Measurements from ENCODE around the gene DCN.

DCN gene

DNA sequence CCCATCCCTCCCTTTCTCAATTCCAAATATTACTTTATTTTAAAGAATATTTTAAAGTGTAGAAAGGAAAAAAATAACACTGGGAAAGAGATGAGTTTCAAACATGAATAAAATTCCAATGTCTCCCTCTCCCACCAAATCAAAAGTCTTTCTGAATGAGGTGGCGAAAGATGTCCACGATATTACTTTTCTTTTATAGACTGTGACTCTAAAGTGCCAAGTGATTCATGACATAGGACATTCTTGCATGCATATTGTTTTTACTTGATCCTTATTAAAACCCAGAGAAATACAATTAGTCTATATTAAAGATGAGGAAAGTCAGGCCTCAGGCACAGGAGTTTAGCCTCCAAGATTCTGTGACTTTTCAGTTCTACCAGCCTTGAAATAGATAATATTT lies 55.3 kb downstream of the DCN start:
- H3K9me3 ChIP-seq (ENCODE audit: severe bottlenecking), result no peaks in the 10 kb centered on the region
- ATAC-seq (ENCODE audit: low read depth) (no peak), DNase-seq (ENCODE audit: low spot score) (no peak)
- H3K4me1 ChIP-seq (ENCODE audit: insufficient read depth, poor library complexity, severe bottlenecking), result peaks cover 10% of the 10 kb centered on the region
- no peak overlapping the region for H3K27ac ChIP-seq (ENCODE audit: poor library complexity, severe bottlenecking)
- H3K36me3 ChIP-seq (ENCODE audit: low read depth), result no peaks in the 10 kb centered on the region
- H3K4me3 ChIP-seq (ENCODE audit: severe bottlenecking), result no peak overlapping the region
- no peaks in the 10 kb centered on the region for H3K27me3 ChIP-seq (ENCODE audit: insufficient read depth, poor library complexity, severe bottlenecking)
- TF ChIP-seq, protein P1, sequence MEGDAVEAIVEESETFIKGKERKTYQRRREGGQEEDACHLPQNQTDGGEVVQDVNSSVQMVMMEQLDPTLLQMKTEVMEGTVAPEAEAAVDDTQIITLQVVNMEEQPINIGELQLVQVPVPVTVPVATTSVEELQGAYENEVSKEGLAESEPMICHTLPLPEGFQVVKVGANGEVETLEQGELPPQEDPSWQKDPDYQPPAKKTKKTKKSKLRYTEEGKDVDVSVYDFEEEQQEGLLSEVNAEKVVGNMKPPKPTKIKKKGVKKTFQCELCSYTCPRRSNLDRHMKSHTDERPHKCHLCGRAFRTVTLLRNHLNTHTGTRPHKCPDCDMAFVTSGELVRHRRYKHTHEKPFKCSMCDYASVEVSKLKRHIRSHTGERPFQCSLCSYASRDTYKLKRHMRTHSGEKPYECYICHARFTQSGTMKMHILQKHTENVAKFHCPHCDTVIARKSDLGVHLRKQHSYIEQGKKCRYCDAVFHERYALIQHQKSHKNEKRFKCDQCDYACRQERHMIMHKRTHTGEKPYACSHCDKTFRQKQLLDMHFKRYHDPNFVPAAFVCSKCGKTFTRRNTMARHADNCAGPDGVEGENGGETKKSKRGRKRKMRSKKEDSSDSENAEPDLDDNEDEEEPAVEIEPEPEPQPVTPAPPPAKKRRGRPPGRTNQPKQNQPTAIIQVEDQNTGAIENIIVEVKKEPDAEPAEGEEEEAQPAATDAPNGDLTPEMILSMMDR (IDR thresholded peaks at IDR 0.05; ENCODE audit: poor library complexity, severe bottlenecking), result no peak

DNA sequence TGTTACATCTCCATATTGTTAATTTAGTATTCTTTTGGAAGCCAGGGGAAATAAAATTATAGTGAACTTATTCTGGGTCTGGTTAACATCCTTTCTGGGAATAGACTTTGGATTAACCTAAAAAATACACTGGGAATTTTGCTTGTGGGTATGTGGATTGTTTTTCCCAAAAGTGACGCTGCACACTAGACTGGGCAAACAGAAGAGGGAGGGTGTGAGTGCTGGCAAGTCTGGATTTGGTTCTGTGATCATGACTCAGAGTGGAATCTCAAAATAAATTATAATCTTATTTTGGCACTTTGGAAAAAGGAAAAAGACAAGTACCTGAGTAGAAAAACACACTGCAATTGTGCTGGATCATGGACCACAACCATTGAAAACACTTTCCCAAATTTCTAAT lies 56.1 kb downstream of the DCN start:
- Histone ChIP-seq H3K36me3 (ENCODE audit: low read depth) (no peaks in the 10 kb centered on the region), H3K4me1 (ENCODE audit: insufficient read depth, poor library complexity, severe bottlenecking) (peaks cover 10% of the 10 kb centered on the region), H3K27ac (ENCODE audit: poor library complexity, severe bottlenecking) (no peak overlapping the region), H3K4me3 (ENCODE audit: severe bottlenecking) (no peak overlapping the region), H3K27me3 (ENCODE audit: insufficient read depth, poor library complexity, severe bottlenecking) (no peaks in the 10 kb centered on the region), H3K9me3 (ENCODE audit: severe bottlenecking) (no peaks in the 10 kb centered on the region)
- ATAC-seq (ENCODE audit: low read depth), result no peak
- TF ChIP-seq, protein P1 (IDR thresholded peaks at IDR 0.05; ENCODE audit: poor library complexity, severe bottlenecking), result no peak
- no peak for DNase-seq (ENCODE audit: low spot score)

DNA sequence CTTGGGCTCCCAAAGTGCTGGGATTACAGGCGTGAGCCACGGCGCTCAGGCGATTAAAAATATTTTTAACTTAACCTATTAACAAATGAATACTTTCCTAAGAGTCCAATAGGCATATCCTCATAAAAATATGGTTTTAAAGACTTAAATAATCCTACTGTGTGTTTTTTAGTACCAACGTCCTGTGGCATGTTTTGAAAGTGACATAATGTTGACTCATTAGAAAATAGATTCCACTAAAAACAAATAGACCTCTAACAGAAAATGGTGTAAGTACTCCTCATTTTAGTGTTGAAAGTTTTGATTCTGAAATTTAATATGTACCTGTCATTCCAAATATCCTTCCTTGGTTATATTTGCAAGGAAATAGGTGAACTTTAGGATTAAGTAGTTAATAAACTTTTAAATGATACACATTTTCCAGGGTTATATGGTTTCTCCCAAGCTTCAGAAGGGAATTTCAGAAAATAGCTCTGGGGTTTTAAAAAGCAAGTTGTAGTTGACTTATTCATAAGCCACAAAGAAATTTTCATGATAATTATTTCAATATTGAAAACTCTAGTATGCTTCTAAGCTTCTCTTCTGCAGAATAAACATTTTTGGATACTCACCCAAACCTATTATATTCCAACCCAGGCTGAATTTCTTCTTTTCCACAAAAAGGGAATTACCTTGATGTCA lies 59.2 kb downstream of the DCN start:
- no peak for ATAC-seq (ENCODE audit: low read depth)
- H3K27me3 ChIP-seq (ENCODE audit: insufficient read depth, poor library complexity, severe bottlenecking), result no peaks in the 10 kb centered on the region
- DNase-seq (ENCODE audit: low spot score), result no peak
- H3K4me3 ChIP-seq (ENCODE audit: severe bottlenecking), result no peak overlapping the region
- H3K9me3 ChIP-seq (ENCODE audit: severe bottlenecking), result no peaks in the 10 kb centered on the region
- H3K36me3 ChIP-seq (ENCODE audit: low read depth), result no peaks in the 10 kb centered on the region
- peaks cover 13% of the 10 kb centered on the region for H3K4me1 ChIP-seq (ENCODE audit: insufficient read depth, poor library complexity, severe bottlenecking)
- TF ChIP-seq, protein P1 (IDR thresholded peaks at IDR 0.05; ENCODE audit: poor library complexity, severe bottlenecking), result no peak
- H3K27ac ChIP-seq (ENCODE audit: poor library complexity, severe bottlenecking), result no peak overlapping the region

DNA sequence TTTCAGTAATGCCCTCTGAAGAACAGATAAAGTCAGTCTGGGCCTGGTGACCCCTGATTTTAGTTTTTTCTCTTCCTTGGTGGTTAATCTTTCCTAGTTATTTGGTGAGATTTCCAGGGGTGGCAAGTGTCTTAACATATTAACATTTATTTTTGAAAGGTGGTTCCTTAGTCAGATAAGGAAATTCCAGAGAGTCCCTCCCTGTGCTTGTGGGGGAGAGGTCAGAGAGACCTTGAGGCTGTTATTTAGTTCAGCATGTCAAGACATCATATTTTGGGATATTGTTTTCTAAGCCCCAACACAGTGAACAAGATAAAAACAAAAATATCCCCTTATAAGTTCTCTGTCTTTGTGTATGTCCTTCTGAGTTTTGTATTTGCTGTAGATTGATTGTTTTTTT lies 61.8 kb downstream of the DCN start:
- Histone ChIP-seq H3K4me3 (ENCODE audit: severe bottlenecking) (no peak overlapping the region), H3K27ac (ENCODE audit: poor library complexity, severe bottlenecking) (no peak overlapping the region), H3K9me3 (ENCODE audit: severe bottlenecking) (no peaks in the 10 kb centered on the region), H3K27me3 (ENCODE audit: insufficient read depth, poor library complexity, severe bottlenecking) (no peaks in the 10 kb centered on the region), H3K4me1 (ENCODE audit: insufficient read depth, poor library complexity, severe bottlenecking) (peaks cover 3% of the 10 kb centered on the region), H3K36me3 (ENCODE audit: low read depth) (no peaks in the 10 kb centered on the region)
- DNase-seq (ENCODE audit: low spot score) (no peak), ATAC-seq (ENCODE audit: low read depth) (no peak)
- TF ChIP-seq, protein P1 (IDR thresholded peaks at IDR 0.05; ENCODE audit: poor library complexity, severe bottlenecking), result no peak

- Histone ChIP-seq H3K36me3 (ENCODE audit: low read depth) (no peaks in the 10 kb centered on the region), H3K27me3 (ENCODE audit: insufficient read depth, poor library complexity, severe bottlenecking) (no peaks in the 10 kb centered on the region), H3K4me1 (ENCODE audit: insufficient read depth, poor library complexity, severe bottlenecking) (peaks cover 3% of the 10 kb centered on the region), H3K4me3 (ENCODE audit: severe bottlenecking) (no peak overlapping the region), H3K9me3 (ENCODE audit: severe bottlenecking) (no peaks in the 10 kb centered on the region), H3K27ac (ENCODE audit: poor library complexity, severe bottlenecking) (no peak overlapping the region)
- TF ChIP-seq, protein P1 (IDR thresholded peaks at IDR 0.05; ENCODE audit: poor library complexity, severe bottlenecking), result no peak
- ATAC-seq (ENCODE audit: low read depth) (peak; percentile 21; the same call in 1 of the 3 replicates), DNase-seq (ENCODE audit: low spot score) (no peak)
These were observed 63.5 kb downstream of the DCN start for GRCh38 chr12:91119089-91119488.

Measured in RWPE2 (cell line).